IMR-90 (cell line): ENCODE results near the gene RAI14. TPM values are rescaled to one million over a fixed set of nuclear protein-coding genes. Genes with fewer than 3 reads are reported as not detected.

Experiments
- ATAC-seq: fragments of 200-7000 bp; cut with Tn5 transposase; 2 replicates; pipeline ENCODE4 v1.9.1; 2020; ENCODE audit warnings: low read depth, mild to moderate bottlenecking, moderate library complexity
- BruUV-seq: library from RNA; stranded (reverse); fragments of 400-500 nt; replicated peaks from 2 replicates; lab custom pipeline; 2021; lab: Mats Ljungman, UMichigan
- CTCF ChIA-PET: fragments of 300-600 bp; formaldehyde crosslinking; extraction: SDS; loops from one replicate; lab custom pipeline; 2021; ENCODE audit warnings: antibody characterized with exemption; lab: Yijun Ruan, JAX
- POLR2A ChIA-PET: fragments of 300-600 bp; sonication (Branson Sonifier 250); formaldehyde crosslinking; loops from one replicate; lab custom pipeline; 2022; ENCODE audit warnings: antibody characterized with exemption; ENCODE audit not compliant: unreplicated experiment; lab: Charles Lee
- DNase-seq: peaks from one replicate; pipeline ENCODE4 v3.0.0; 2013
- H2AFZ ChIP-seq: replicated peaks from 2 replicates; pipeline ENCODE3; 2013; ENCODE audit warnings: low read length, mild to moderate bottlenecking; ENCODE audit not compliant: poor library complexity
- H2AK5ac ChIP-seq: 2 replicates; pipeline ENCODE4 v1.6.1; 2013; ENCODE audit warnings: low read depth, low read length, inconsistent platforms
- H2AK9ac ChIP-seq: replicated peaks from 2 replicates; pipeline ENCODE3; 2013; ENCODE audit warnings: mild to moderate bottlenecking, low read depth, low read length, moderate library complexity; ENCODE audit not compliant: poor library complexity
- H2BK120ac ChIP-seq: 2 replicates; pipeline ENCODE4 v1.6.1; 2013; ENCODE audit warnings: low read depth, low read length, inconsistent platforms
- H2BK15ac ChIP-seq: 3 replicates; pipeline ENCODE4 v1.6.1; 2013; ENCODE audit warnings: low read depth, low read length, inconsistent platforms
- H2BK20ac ChIP-seq: 2 replicates; pipeline ENCODE4 v1.6.1; 2013; ENCODE audit warnings: low read depth, mild to moderate bottlenecking, inconsistent platforms, low read length, moderate library complexity
- H2BK5ac ChIP-seq: 2 replicates; pipeline ENCODE4 v1.6.1; 2013; ENCODE audit warnings: mild to moderate bottlenecking, low read depth, low read length, inconsistent platforms; ENCODE audit not compliant: poor library complexity, severe bottlenecking
- H3K14ac ChIP-seq: replicated peaks from 2 replicates; pipeline ENCODE4 v1.6.1; 2013; ENCODE audit warnings: low read depth, low read length, inconsistent platforms
- H3K18ac ChIP-seq: 2 replicates; pipeline ENCODE4 v1.6.1; 2013; ENCODE audit warnings: low read depth, low read length, control low read depth
- H3K23ac ChIP-seq: 2 replicates; pipeline ENCODE4 v1.6.1; 2013; ENCODE audit warnings: low read depth, low read length, inconsistent platforms
- H3K27ac ChIP-seq: 2 replicates; pipeline ENCODE4 v1.5.1; 2013; ENCODE audit warnings: mild to moderate bottlenecking, control low read depth, low read length; ENCODE audit not compliant: insufficient read depth
- H3K27me3 ChIP-seq: 2 replicates; pipeline ENCODE4 v1.6.1; 2013; ENCODE audit warnings: low read length; ENCODE audit not compliant: control insufficient read depth, insufficient read depth
- H3K36me3 ChIP-seq: 2 replicates; pipeline ENCODE4 v1.6.1; 2013; ENCODE audit warnings: low read length, mixed read lengths; ENCODE audit not compliant: control insufficient read depth, insufficient read depth
- H3K4ac ChIP-seq: 2 replicates; pipeline ENCODE4 v1.6.1; 2013; ENCODE audit warnings: low read depth, low read length, inconsistent platforms
- H3K4me1 ChIP-seq: 2 replicates; pipeline ENCODE4 v1.6.1; 2013; ENCODE audit warnings: low read length, mixed read lengths; ENCODE audit not compliant: control insufficient read depth, insufficient read depth
- H3K4me2 ChIP-seq: 2 replicates; pipeline ENCODE4 v1.6.1; 2013; ENCODE audit warnings: low read depth, mild to moderate bottlenecking, control low read depth, low read length, moderate library complexity
- H3K4me3 ChIP-seq: 2 replicates; pipeline ENCODE4 v1.5.1; 2013; ENCODE audit warnings: low read depth, mild to moderate bottlenecking, control low read depth, low read length, moderate library complexity; ENCODE audit not compliant: insufficient read depth
- H3K56ac ChIP-seq: 2 replicates; pipeline ENCODE4 v1.6.1; 2013; ENCODE audit warnings: low read length, inconsistent platforms; ENCODE audit not compliant: insufficient read depth; ENCODE audit errors: extremely low read depth
- H3K79me1 ChIP-seq, 2 experiments: 2 replicates each; pipeline ENCODE4 v1.6.1; 2013; ENCODE audit warnings: low read length in 2 of 2, inconsistent platforms in 1 of 2, low read depth in 1 of 2
- H3K9ac ChIP-seq: 2 replicates; pipeline ENCODE4 v1.6.1; 2013; ENCODE audit warnings: low read depth, low read length, control low read depth
- H3K9me1 ChIP-seq: 2 replicates; pipeline ENCODE4 v1.6.1; 2013; ENCODE audit warnings: low read length, inconsistent platforms; ENCODE audit not compliant: insufficient read depth
- H3K9me3 ChIP-seq: 2 replicates; pipeline ENCODE4 v1.6.1; 2013; ENCODE audit warnings: low read length; ENCODE audit not compliant: control insufficient read depth, insufficient read depth
- H4K20me1 ChIP-seq: 2 replicates; pipeline ENCODE4 v1.6.1; 2013; ENCODE audit warnings: low read length, inconsistent platforms; ENCODE audit not compliant: insufficient read depth
- H4K5ac ChIP-seq: 2 replicates; pipeline ENCODE4 v1.6.1; 2013; ENCODE audit warnings: mild to moderate bottlenecking, low read depth, low read length, control low read depth
- H4K8ac ChIP-seq, 2 experiments: 2 replicates each; pipeline ENCODE4 v1.6.1; 2013; ENCODE audit warnings: low read depth in 2 of 2, low read length in 2 of 2, control low read depth in 1 of 2, inconsistent platforms in 1 of 2
- H4K91ac ChIP-seq: 2 replicates; pipeline ENCODE4 v1.6.1; 2013; ENCODE audit warnings: low read depth, low read length, inconsistent platforms; ENCODE audit not compliant: insufficient read depth
- BHLHE40 ChIP-seq: fragments of 150-350 bp; IDR thresholded peaks from 2 replicates; pipeline ENCODE4 v1.6.1; 2016; ENCODE audit warnings: mild to moderate bottlenecking, low read depth, low read length
- CEBPB ChIP-seq: IDR thresholded peaks from 2 replicates; pipeline ENCODE4 v1.6.1; 2012; ENCODE audit warnings: low read depth, low read length, improper control_type of control experiment
- CHD1 ChIP-seq: IDR thresholded peaks from 2 replicates; pipeline ENCODE4 v1.6.1; 2012; ENCODE audit warnings: low read depth, low read length, improper control_type of control experiment
- ELK1 ChIP-seq: fragments of 150-350 bp; IDR thresholded peaks from 2 replicates; pipeline ENCODE4 v1.6.1; 2016; ENCODE audit warnings: low read depth, mild to moderate bottlenecking, low read length, moderate library complexity, borderline replicate concordance
- MAFK ChIP-seq: IDR thresholded peaks from 2 replicates; pipeline ENCODE4 v1.6.1; 2012; ENCODE audit warnings: low read depth, low read length, improper control_type of control experiment
- MAZ ChIP-seq: IDR thresholded peaks from 2 replicates; pipeline ENCODE4 v1.6.1; 2012; ENCODE audit warnings: low read depth, mild to moderate bottlenecking, low read length, improper control_type of control experiment, moderate library complexity, borderline replicate concordance
- MXI1 ChIP-seq: IDR thresholded peaks from 2 replicates; pipeline ENCODE4 v1.6.1; 2012; ENCODE audit warnings: low read depth, mild to moderate bottlenecking, low read length, moderate library complexity, borderline replicate concordance
- NFE2L2 ChIP-seq: fragments of 150-350 bp; IDR thresholded peaks from 2 replicates; pipeline ENCODE4 v1.6.1; 2016; ENCODE audit warnings: low read depth, mild to moderate bottlenecking, low read length
- POLR2A ChIP-seq: IDR thresholded peaks from 2 replicates; pipeline ENCODE4 v1.6.1; 2012; ENCODE audit warnings: mild to moderate bottlenecking, low read depth, low read length
- RAD21 ChIP-seq: IDR thresholded peaks from 2 replicates; pipeline ENCODE4 v1.6.1; 2012; ENCODE audit warnings: low read length, improper control_type of control experiment
- RCOR1 ChIP-seq: IDR thresholded peaks from 2 replicates; pipeline ENCODE4 v1.6.1; 2012; ENCODE audit warnings: mild to moderate bottlenecking, low read length, improper control_type of control experiment; ENCODE audit not compliant: insufficient replicate concordance
- RFX5 ChIP-seq: IDR thresholded peaks from 2 replicates; pipeline ENCODE4 v1.8.0; 2012; ENCODE audit warnings: low read depth, mild to moderate bottlenecking, low read length, moderate library complexity
- SMC3 ChIP-seq: fragments of 150-350 bp; IDR thresholded peaks from 2 replicates; pipeline ENCODE4 v1.6.1; 2016; ENCODE audit warnings: low read depth, mild to moderate bottlenecking, antibody characterized with exemption, low read length, moderate library complexity
- USF2 ChIP-seq: fragments of 150-350 bp; IDR thresholded peaks from 2 replicates; pipeline ENCODE4 v1.6.1; 2017; ENCODE audit warnings: mild to moderate bottlenecking, antibody characterized with exemption, low read length, low read depth
- WGBS, 2 experiments: methylation state at CpG; one replicate each; pipeline versions ENCODE4 v1.1.5 to v1.1.7; 2013; ENCODE audit warnings: missing lambda C conversion rate in 2 of 2; ENCODE audit not compliant: insufficient read length in 1 of 2; ENCODE audit errors: extremely low coverage in 2 of 2; 5-methylcytosine and 5-hydroxymethylcytosine counted together
- dilution Hi-C: fragments of 300-500 bp; cut with HindIII; formaldehyde crosslinking; loops from one replicate; pipeline ENCODE4 v1.14.3; 2018; ENCODE audit warnings: low sequenced_read_pairs; ENCODE audit not compliant: unreplicated experiment
- in situ Hi-C: fragments of 300-500 bp; cut with MboI; formaldehyde crosslinking; loops from 3 replicates; pipeline ENCODE4 v1.14.3; 2019; ENCODE audit warnings: low sequenced_read_pairs, inconsistent platforms, mixed read lengths
- intact Hi-C: fragments of 100-400 bp; cut with micrococcal nuclease; formaldehyde crosslinking; loops from 2 replicates; pipeline ENCODE4 v1.10.0; 2022
- polyA plus RNA-seq, 3 experiments: library from polyadenylated mRNA; depleted of rRNA; stranded (reverse); fragments of >200 nt; gene quantifications; 2 replicates each; pipeline ENCODE4 v1.2.3, GENCODE V29; 2012; ENCODE audit warnings: low replicate concordance in 1 of 3
- total RNA-seq: library from RNA; depleted of rRNA; stranded (reverse); fragments of >200 nt; gene quantifications from 2 replicates; pipeline ENCODE4 v1.2.3, GENCODE V29; 2012

The RAI14 gene
- total and polyA plus RNA-seq, 2 of the 4 experiments (the other 2 are of a cell fraction): 221 to 267 TPM

GRCh38 chr5:34608859-34609648 is 47.1 kb upstream of the RAI14 start:
- peak overlapping the region; percentile 95 for H2BK120ac ChIP-seq
- peak overlapping the region; percentile 86 for H4K5ac ChIP-seq
- H3K23ac ChIP-seq: peak overlapping the region; percentile 91
- peak overlapping the region; percentile 74; the same call in 2 of the 3 replicates for H2BK15ac ChIP-seq
- no peak overlapping the region; the same call in 1 of the 2 replicates for H3K9ac ChIP-seq
- peak overlapping the region; percentile 65; the same call in 1 of the 2 replicates for H3K4me2 ChIP-seq
- peak; percentile 82 for ATAC-seq
- no peaks in the 10 kb centered on the region for H3K9me3 ChIP-seq
- intact Hi-C loops: loop anchor here (1.0 to 5.0 kb wide), 2 partner anchors 46 to 87 kb away; no protein-coding TSS in a partner anchor
- H3K4ac ChIP-seq: peak overlapping the region; percentile 97
- in situ Hi-C loops: no loop called here
- H3K18ac ChIP-seq: peak overlapping the region; percentile 88; the same call in 1 of the 2 replicates
- no peak overlapping the region for H2AFZ ChIP-seq
- peak overlapping the region; percentile 89 for H3K56ac ChIP-seq
- peaks cover 0 to 14% of the 10 kb centered on the region in 2 experiments; a peak in 2 of 4 replicates for H3K79me1 ChIP-seq
- H2BK20ac ChIP-seq: peak overlapping the region; percentile 97
- peak overlapping the region; percentile 93 for H3K14ac ChIP-seq
- H3K36me3 ChIP-seq: no peaks in the 10 kb centered on the region
- no peak overlapping the region for H2AK9ac ChIP-seq
- H3K4me3 ChIP-seq: no peak overlapping the region
- ChIA-PET CTCF (interaction anchor here (1.3 kb wide), 1 partner anchor 26 kb away, joined by 4 read pairs; no protein-coding TSS in a partner anchor), POLR2A (no interaction called here)
- peak overlapping the region; percentile 50 to 96 for H4K8ac ChIP-seq
- peaks cover 13% of the 10 kb centered on the region for H3K9me1 ChIP-seq
- peak overlapping the region; percentile 87 for H2AK5ac ChIP-seq
- H3K27me3 ChIP-seq: no peaks in the 10 kb centered on the region
- H3K27ac ChIP-seq: peak overlapping the region; percentile 97
- peak overlapping the region; percentile 98 for H2BK5ac ChIP-seq
- peak; percentile 93 for DNase-seq
- no TSS peak for BruUV-seq
- peaks cover 10% of the 10 kb centered on the region for H3K4me1 ChIP-seq
- H4K20me1 ChIP-seq: no peaks in the 10 kb centered on the region
- dilution Hi-C loops: no loop called here
- peak overlapping the region; percentile 92 for H4K91ac ChIP-seq
- WGBS, 2 experiments: no CpG with 5 or more reads among the region's 3 CpGs
- TF ChIP-seq NFE2L2 (peak; percentile 9; the same call in 1 of the 2 replicates), RAD21 (no peak), CHD1 (no peak; the same call in 1 of the 2 replicates), MAFK (peak; percentile 38; the same call in 1 of the 2 replicates), RFX5 (no peak), MXI1 (no peak), USF2 (no peak), MAZ (no peak), CEBPB (peak; percentile 83), SMC3 (no peak), ELK1 (no peak), BHLHE40 (no peak), RCOR1 (no peak), POLR2A (no peak; the same call in 1 of the 2 replicates)
